NB4 (cell line): ENCODE results near the gene ADGRL2.

Experiments used
- CTCF ChIP-seq: IDR thresholded peaks from one replicate; pipeline ENCODE4 v1.5.1; 2012; ENCODE audit warnings: low read depth, low read length
- MAX ChIP-seq: IDR thresholded peaks from 2 replicates; pipeline ENCODE4 v1.6.1; 2011; ENCODE audit warnings: low read depth, low read length
- MYC ChIP-seq: IDR thresholded peaks from 2 replicates; pipeline ENCODE4 v1.6.1; 2011; ENCODE audit warnings: low read depth, low read length

GRCh38 chr1:81974222-81974841, 173.6 kb downstream of the ADGRL2 start:
- TF ChIP-seq CTCF (no peak), MAX (no peak), MYC (no peak)
